RPMI8226 (cell line): ENCODE data around the gene ATP4B.

ENCODE experiments used
- DNase-seq: peaks from one replicate; pipeline ENCODE4 v3.0.0-alpha.2; 2015

Gene ATP4B

GRCh38 chr13:113657851-113658741, at the start of gene ATP4B:
Gene ATP4B, minus strand, starts transcription at chr13:113658198. Its CDS starts 54 bp downstream, at chr13:113658144.
- DNase-seq = no peak

- no peak for DNase-seq
These were observed 14.1 kb upstream of the ATP4B start for GRCh38 chr13:113672002-113672651.

- DNase-seq = no peak
These were observed 13.3 kb upstream of the ATP4B start for GRCh38 chr13:113671066-113672001.

- DNase-seq = no peak
These were observed 12.5 kb upstream of the ATP4B start for GRCh38 chr13:113670541-113670940.

GRCh38 chr13:113669755-113670341, 11.8 kb upstream of the ATP4B start:
- no peak for DNase-seq

- DNase-seq = no peak
These were observed 11.3 kb upstream of the ATP4B start for GRCh38 chr13:113669231-113669754.

GRCh38 chr13:113668491-113668971, 10.5 kb upstream of the ATP4B start:
- peak; percentile 58 for DNase-seq

- DNase-seq = no peak
These were observed 9.9 kb upstream of the ATP4B start for GRCh38 chr13:113667771-113668490.

GRCh38 chr13:113666951-113667701, 9.1 kb upstream of the ATP4B start, which contains the start of gene GRK1:
Gene GRK1, plus strand, starts transcription at chr13:113667219. Its CDS starts 168 bp downstream, at chr13:113667387.
- no peak for DNase-seq

GRCh38 chr13:113666329-113666670, 8.3 kb upstream of the ATP4B start:
- no peak for DNase-seq

GRCh38 chr13:113665597-113666328, 7.8 kb upstream of the ATP4B start:
- DNase-seq = no peak

GRCh38 chr13:113664751-113665596, 7.0 kb upstream of the ATP4B start:
- no peak for DNase-seq

GRCh38 chr13:113663934-113664333, 5.9 kb upstream of the ATP4B start:
- DNase-seq = no peak

- no peak for DNase-seq
These were observed 3.5 kb upstream of the ATP4B start for GRCh38 chr13:113661509-113661908.

- no peak for DNase-seq
These were observed 2.1 kb upstream of the ATP4B start for GRCh38 chr13:113660066-113660465.

- no peak for DNase-seq
These were observed 1.3 kb upstream of the ATP4B start for GRCh38 chr13:113659337-113659736.

- DNase-seq = no peak
These were observed 838 bp upstream of the ATP4B start for GRCh38 chr13:113658836-113659235.

GRCh38 chr13:113656831-113657671, 947 bp downstream of the ATP4B start:
- DNase-seq = peak; percentile 67
